Caco-2 (cell line): ENCODE measurements around the gene ZNF335. TPM values are rescaled to one million over a fixed set of nuclear protein-coding genes. Genes with fewer than 3 reads are reported as not detected.

Experiments
- BruUV-seq: library from RNA; stranded (reverse); fragments of 400-500 nt; replicated peaks from 2 replicates; lab custom pipeline; 2021; lab: Mats Ljungman, UMichigan
- CTCF ChIA-PET: fragments of 300-600 bp; sonication (Branson Sonifier 250); formaldehyde crosslinking; loops from one replicate; lab custom pipeline; 2022; ENCODE audit warnings: antibody characterized with exemption; lab: Charles Lee
- POLR2A ChIA-PET: fragments of 300-600 bp; sonication (Branson Sonifier 250); formaldehyde crosslinking; loops from one replicate; lab custom pipeline; 2022; ENCODE audit warnings: antibody characterized with exemption; lab: Charles Lee
- DNase-seq, 2 experiments: peaks; one replicate each; pipeline versions ENCODE4 v3.0.0 to v3.0.0-alpha.2; 2020 to 2022
- H3K27me3 ChIP-seq: replicated peaks from 2 replicates; pipeline ENCODE4 v1.6.0; 2011; ENCODE audit warnings: low read length; ENCODE audit not compliant: control insufficient read depth, insufficient read depth
- H3K36me3 ChIP-seq: 2 replicates; pipeline ENCODE4 v1.5.1; 2011; ENCODE audit warnings: low read length; ENCODE audit not compliant: control insufficient read depth, insufficient read depth
- H3K4me1 ChIP-seq: fragments of 250-450 bp; sonication (Bioruptor Pico); 2 replicates; pipeline ENCODE4 v1.5.1; 2020; ENCODE audit warnings: mild to moderate bottlenecking
- H3K4me3 ChIP-seq: 2 replicates; pipeline ENCODE4 v1.5.1; 2011; ENCODE audit warnings: low read depth, mild to moderate bottlenecking, control low read depth, low read length
- H3K9me3 ChIP-seq: fragments of 250-450 bp; sonication (Bioruptor Pico); 2 replicates; pipeline ENCODE4 v1.5.1; 2020; ENCODE audit warnings: mild to moderate bottlenecking, moderate library complexity
- H3K27ac Mint-ChIP-seq: one replicate; pipeline ENCODE4 v1.8.0; 2022; ENCODE audit warnings: mixed read lengths; ENCODE audit not compliant: unreplicated experiment
- H3K27me3 Mint-ChIP-seq: one replicate; pipeline ENCODE4 v1.8.0; 2022; ENCODE audit warnings: mixed read lengths; ENCODE audit not compliant: insufficient read depth, unreplicated experiment
- H3K36me3 Mint-ChIP-seq: one replicate; pipeline ENCODE4 v1.8.0; 2022; ENCODE audit warnings: mild to moderate bottlenecking, mixed read lengths; ENCODE audit not compliant: insufficient read depth, unreplicated experiment
- H3K4me1 Mint-ChIP-seq: one replicate; pipeline ENCODE4 v1.8.0; 2022; ENCODE audit warnings: low read depth, mixed read lengths; ENCODE audit not compliant: unreplicated experiment
- H3K4me3 Mint-ChIP-seq: one replicate; pipeline ENCODE4 v1.8.0; 2022; ENCODE audit warnings: mild to moderate bottlenecking, moderate library complexity, mixed read lengths; ENCODE audit not compliant: unreplicated experiment
- H3K9me3 Mint-ChIP-seq: one replicate; pipeline ENCODE4 v1.8.0; 2022; ENCODE audit warnings: mixed read lengths; ENCODE audit not compliant: unreplicated experiment
- CTCF ChIP-seq, 2 experiments: fragments of 200-600 bp in 1 of 2; IDR thresholded peaks; 1 replicate in 1 of 2; 2 replicates in 1 of 2; pipeline versions ENCODE4 v1.5.1 to v1.8.0; 2011 to 2022; ENCODE audit warnings: antibody characterized with exemption in 1 of 2, control low read depth in 1 of 2, inconsistent platforms in 1 of 2, low read depth in 1 of 2, low read length in 1 of 2, mild to moderate bottlenecking in 1 of 2, moderate library complexity in 1 of 2; ENCODE audit not compliant: insufficient read depth in 1 of 2, severe bottlenecking in 1 of 2, unreplicated experiment in 1 of 2
- intact Hi-C: fragments of 100-400 bp; cut with micrococcal nuclease; formaldehyde crosslinking; loops from one replicate; pipeline ENCODE4 v1.10.0; 2022; ENCODE audit not compliant: unreplicated experiment
- total RNA-seq: library from RNA; stranded (reverse); gene quantifications from 2 replicates; pipeline ENCODE4 v1.2.3, GENCODE V29; 2022

Gene ZNF335
- total RNA-seq, 1 experiment from 2014 or later, result 35.1 TPM

- Histone ChIP-seq H3K27me3 (no peaks in the 10 kb centered on the region), H3K9me3 (no peaks in the 10 kb centered on the region), H3K36me3 (no peaks in the 10 kb centered on the region), H3K4me3 (no peak overlapping the region), H3K4me1 (peaks cover 34% of the 10 kb centered on the region)
- no peaks in the 10 kb centered on the region for H3K36me3 Mint-ChIP-seq
- H3K9me3 Mint-ChIP-seq, result no peaks in the 10 kb centered on the region
- H3K27me3 Mint-ChIP-seq, result no peaks in the 10 kb centered on the region
- DNase-seq, result no peak
- no peak overlapping the region for H3K27ac Mint-ChIP-seq
- peaks cover 15% of the 10 kb centered on the region for H3K4me1 Mint-ChIP-seq
- no TSS peak for BruUV-seq
- no peak for TF ChIP-seq CTCF (IDR thresholded peaks at IDR 0.05; ENCODE audit: insufficient read depth in 1 of 2, low read depth in 1 of 2, low read length in 1 of 2, severe bottlenecking in 1 of 2, unreplicated experiment in 1 of 2)
- H3K4me3 Mint-ChIP-seq, result no peak overlapping the region
- ChIA-PET POLR2A (interaction anchor here (0.6 to 2.2 kb wide), 2 partner anchors 10 to 66 kb away, joined by 7 to 10 read pairs; partner anchors contain the start of gene PCIF1), CTCF (interaction anchor here (0.6 to 0.8 kb wide), 2 partner anchors 9 to 371 kb away, joined by 3 read pairs; no protein-coding TSS in a partner anchor)
- intact Hi-C loops, result no loop called here
Measured at GRCh38 chr20:45924391-45925261, 47.4 kb downstream of the ZNF335 start.

DNA sequence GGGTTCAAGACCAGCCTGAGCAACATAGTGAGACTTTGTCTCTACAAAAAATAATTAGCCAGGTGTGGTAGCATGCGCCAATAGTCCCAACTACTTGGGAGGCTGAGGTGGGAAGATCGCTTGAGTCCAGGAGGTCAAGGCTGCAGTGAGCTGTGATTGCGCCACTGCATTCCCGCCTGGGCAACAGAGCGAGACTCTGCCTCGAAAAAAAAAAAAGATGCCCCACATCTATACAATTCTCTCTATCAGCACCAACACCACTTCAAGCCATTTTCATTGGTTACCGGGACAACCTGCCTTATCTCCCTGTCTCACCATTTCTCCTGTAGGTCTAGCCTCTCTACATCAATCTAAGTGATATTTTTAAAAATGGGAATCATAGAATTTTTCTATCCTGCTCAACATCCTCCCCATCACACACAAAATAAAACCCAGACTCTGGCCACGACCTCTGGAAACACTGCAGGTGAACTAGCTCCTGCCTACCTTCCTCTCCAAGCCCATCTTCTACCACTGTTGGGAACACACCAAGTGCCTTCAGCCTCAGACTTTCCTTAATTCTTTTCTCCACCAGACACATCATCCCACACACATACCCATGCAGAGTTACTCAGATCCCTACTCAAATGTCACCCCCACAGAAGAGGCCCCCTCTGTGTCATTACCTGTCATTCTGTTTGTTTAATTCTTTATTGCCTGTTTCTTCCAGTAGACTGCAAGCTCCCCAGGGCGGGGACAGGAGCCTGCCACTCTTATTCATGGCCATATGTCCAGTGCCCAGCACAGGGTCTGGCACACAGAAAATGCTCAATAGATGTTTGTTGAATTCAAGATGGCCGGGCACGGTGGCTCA lies 50.4 kb downstream of the ZNF335 start:
- no peak for DNase-seq
- TF ChIP-seq CTCF (IDR thresholded peaks at IDR 0.05; ENCODE audit: insufficient read depth in 1 of 2, low read depth in 1 of 2, low read length in 1 of 2, severe bottlenecking in 1 of 2, unreplicated experiment in 1 of 2), result no peak
- Histone ChIP-seq H3K9me3 (no peaks in the 10 kb centered on the region), H3K36me3 (no peaks in the 10 kb centered on the region), H3K4me1 (peaks cover 24% of the 10 kb centered on the region), H3K27me3 (no peaks in the 10 kb centered on the region), H3K4me3 (no peak overlapping the region)
- intact Hi-C loops, result no loop called here
- no peak overlapping the region for H3K4me3 Mint-ChIP-seq
- H3K9me3 Mint-ChIP-seq, result no peaks in the 10 kb centered on the region
- H3K36me3 Mint-ChIP-seq, result no peaks in the 10 kb centered on the region
- ChIA-PET POLR2A (interaction anchor here (1.6 to 2.4 kb wide), 2 partner anchors 10 to 13 kb away, joined by 4 to 17 read pairs; partner anchors contain the start of genes PCIF1 and PLTP), CTCF (interaction anchor here (0.5 to 1.6 kb wide), 6 partner anchors 12 to 847 kb away, joined by 3 to 6 read pairs (median 4); partner anchors contain the start of genes CTSA and NEURL2)
- BruUV-seq, result no TSS peak
- H3K27me3 Mint-ChIP-seq, result no peaks in the 10 kb centered on the region
- no peak overlapping the region for H3K27ac Mint-ChIP-seq
- H3K4me1 Mint-ChIP-seq, result peaks cover 7% of the 10 kb centered on the region
